SIG-M5 treated with dmso at 0.1 percent for 504 hours (cell line): ENCODE data around the gene KLKB1.
"Not testable (repeated sequence)": the region's sequence is repeated elsewhere in the genome, so short reads cannot be mapped to it uniquely, and the experiment has no call there.

Experiments used
- DNase-seq: peaks from one replicate; lab custom pipeline; 2025; ENCODE audit not compliant: unreplicated experiment; lab: John Stamatoyannopoulos, UW

Gene KLKB1

DNA sequence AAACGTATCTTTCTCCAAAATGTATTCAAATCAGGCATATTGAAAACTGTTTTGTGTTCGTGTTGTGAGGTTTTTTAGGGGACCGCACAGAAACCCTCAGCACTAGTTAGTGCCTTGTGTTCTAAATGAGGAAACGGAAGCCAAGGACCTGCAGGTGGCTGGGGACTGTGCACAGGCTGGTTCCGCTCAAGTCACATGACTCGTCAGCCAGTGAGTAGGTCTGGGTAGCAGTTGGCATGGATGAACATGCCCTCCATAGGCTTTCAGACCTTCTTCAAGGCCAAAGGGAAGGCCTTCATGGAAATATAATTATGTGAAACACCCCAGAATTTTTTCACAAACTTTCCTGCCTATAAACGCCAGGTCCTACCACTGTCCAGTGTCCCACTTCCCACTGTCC is 37.4 kb downstream of the KLKB1 start:
- no peak for DNase-seq

DNA sequence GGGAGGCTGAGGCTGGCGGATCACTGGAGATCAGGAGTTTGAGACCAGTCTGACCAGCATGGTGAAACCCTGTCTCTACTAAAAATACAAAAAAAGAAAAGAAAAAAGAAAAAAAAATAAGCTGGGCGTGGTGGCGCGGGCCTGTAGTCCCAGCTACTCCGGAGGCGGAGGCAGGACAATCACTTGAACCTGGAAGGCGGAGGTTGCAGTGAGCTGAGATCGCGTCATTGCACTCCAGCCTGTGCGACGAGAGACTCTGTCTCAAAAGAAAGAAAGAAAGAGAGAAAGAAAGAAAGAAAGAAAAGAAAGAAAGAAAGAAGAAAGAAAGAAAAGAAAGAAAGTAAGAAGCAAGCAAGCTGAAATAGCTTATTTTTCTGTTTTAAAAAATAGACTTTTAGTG is 37.9 kb downstream of the KLKB1 start:
- not testable (repeated sequence) for DNase-seq

DNA sequence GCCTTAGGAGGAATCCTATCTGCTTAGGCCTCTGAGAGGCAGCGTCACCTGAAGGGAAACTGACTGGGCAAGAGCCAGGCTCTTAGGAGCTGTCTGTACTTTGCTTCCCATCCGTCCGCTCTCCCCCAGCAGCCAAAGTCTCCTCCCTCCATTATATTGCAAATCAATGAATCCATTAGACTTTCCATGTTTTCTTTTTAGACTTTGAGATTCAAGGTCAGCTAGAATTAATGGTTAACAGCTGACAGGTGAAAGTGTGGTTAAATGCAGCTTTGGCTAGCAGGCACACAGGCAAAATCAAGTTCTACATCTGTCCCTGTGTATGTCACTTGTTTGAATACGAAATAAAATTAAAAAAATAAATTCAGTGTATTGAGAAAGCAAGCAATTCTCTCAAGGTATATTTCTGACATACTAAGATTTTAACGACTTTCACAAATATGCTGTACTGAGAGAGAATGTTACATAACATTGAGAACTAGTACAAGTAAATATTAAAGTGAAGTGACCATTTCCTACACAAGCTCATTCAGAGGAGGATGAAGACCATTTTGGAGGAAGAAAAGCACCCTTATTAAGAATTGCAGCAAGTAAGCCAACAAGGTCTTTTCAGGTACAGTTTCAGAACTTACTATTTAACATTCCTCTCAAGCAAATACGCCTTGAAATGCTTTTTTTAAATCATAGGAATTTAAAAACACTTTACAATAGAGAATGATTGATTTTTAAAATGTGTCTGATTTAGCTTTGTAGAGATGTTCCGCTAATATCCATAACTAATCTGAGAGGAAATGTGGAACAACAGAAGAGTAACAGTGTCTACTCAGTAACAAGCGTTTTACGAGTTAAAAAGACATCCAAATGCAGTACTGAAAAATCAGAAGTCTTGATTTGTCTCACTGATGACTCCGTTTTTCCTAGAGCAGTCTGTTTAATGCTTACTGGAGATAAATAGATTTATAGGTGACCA is 38.7 kb downstream of the KLKB1 start, which contains the start of gene F11:
TSS of gene F11 (plus strand) at position 507 of the 970 bp plus-strand sequence. CDS start 948 bp downstream, outside the sequence.
- DNase-seq, result no peak

DNA sequence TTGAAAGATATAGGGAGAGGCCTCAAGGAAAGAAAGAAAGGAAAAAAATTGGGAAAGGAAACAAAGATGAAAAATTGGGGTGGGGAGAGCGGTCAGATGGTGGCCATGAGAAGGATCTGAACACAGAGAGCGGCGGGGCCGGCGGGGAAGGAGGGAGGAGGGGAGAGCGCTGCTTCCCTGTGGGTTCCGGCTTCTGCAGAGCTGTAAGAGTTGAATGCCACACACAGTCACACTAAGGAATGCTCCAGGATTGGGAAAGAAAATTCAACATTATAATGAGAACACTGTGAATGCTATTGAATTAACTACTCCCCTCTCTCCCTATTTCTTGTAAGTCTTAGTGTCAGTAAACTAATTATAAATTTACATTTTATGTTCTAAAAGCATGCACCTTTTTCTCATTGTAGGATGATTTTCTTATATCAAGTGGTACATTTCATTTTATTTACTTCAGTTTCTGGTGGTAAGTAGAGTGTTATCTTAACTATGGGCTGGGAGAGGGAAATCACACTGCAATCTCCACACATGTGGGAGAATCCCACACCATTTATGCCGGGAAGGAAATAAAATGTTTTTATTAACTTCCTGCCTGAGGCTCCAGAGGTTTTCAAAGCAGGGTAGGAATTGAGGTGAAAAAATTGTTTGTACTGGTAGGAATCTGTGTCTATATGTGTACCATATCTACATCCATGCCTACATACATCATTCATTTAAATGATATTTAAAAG is 39.6 kb downstream of the KLKB1 start:
- no peak for DNase-seq

DNA sequence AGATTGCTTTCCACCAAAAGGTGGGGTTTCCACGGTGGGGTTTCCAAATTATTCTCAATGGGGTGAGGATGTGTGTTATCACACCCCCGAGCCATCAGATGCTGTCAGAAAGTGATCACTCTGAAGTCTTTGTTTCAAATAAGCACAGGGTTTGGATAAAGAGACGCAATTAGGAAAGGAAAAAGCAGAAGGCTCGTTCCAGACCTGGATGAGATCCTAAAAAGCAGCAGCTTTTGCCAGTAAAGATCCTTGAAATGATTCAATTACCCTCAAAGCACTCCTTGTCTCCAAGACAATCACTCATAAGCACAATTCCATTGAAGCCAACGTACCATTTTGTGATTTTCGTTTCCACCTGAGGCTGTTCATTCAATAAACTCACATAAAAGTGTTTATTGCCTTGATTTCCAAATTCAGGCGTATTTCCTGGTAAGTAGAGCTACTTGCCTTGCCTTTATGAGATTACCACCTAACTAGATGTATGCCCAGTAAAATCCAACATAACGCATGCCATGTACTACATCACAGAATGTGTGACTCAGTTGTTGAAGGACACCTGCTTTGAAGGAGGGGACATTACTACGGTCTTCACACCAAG is 43.9 kb downstream of the KLKB1 start:
- DNase-seq, result no peak

DNA sequence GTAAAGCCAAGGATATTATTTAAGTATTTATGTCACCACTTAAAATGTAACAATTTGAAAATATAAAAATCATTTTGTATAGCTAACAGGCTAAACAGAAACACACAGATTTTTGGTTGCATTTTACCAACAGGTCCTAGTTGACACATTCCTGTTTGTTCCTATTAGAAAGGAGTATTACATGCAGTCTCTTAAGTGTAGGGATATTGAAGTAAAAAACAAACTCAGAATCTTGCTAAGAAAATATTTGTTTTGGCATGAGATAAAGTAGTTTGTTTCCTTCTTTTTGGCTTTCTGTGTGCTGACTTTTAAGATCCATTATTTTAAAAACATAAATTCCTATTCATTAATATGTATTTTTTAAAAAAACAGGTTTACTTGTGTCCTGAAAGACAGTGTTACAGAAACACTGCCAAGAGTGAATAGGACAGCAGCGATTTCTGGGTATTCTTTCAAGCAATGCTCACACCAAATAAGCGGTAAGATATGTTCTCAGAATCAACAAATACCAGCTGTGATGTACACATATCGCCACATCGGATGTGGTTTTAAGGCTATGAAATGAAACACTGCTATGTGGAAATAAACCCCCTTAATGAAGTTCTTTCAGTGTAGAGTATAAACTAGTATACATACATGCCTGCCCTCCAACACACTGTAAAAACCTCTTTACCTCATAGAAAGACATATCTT is 45.5 kb downstream of the KLKB1 start:
- DNase-seq, result no peak

DNA sequence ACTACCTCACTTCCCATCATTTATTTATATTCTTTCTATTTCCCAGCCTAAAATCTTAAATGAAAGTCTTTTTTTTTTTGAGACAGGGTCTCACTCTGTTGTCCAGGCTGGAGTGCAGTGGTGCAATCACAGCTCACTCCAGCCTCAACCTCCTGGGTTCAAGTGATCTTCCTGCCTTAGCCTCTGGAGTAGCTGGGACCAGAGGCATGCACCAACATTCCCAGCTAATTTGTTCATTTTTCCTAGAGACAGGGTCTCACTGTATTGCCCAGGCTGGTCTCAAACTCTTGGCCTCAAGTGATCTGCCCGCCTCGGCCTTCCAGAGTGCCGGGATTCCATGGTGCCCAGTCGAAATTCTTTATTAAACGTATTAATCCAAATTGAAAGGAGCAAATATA is 46.1 kb downstream of the KLKB1 start:
- not testable (repeated sequence) for DNase-seq

DNA sequence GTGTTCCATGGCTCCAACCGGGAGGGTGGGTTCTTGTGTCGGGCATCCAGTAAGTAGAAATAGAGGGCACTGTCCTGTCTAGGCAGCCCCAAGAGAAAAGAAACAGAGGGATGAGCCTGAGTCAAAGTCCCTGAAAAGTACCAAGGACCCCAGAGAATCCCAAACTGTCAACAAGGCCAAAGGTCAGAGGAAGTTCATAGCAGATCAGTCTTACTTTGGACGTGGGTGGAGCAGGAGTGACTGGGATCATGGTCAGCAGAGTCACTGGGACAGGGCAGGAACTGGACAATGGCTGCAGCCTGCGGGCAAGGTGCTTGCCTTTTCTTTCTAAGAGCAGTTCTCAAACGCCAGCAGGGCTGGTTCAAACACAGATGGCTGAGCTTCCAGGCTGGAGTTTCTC is 56.0 kb downstream of the KLKB1 start:
- no peak for DNase-seq

DNA sequence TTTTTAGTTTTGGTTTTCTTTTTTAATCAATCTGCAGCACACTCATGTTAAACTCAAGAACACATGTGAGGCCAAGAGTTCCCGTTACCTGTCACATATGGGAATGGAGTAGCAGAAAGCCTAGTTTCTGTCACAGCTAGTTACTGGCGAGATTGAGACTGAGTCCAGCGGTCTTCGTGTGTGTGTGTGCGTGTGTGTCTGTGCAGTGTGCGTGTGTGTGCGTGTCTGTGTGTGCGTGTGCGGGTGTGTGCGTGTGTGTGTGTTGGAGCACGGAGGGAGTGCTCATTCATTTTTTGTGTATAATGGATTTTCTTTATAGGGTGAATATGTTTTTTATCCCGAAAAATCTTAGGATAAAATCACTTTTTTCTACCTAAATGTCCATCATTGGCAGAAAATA is 57.8 kb downstream of the KLKB1 start:
- no peak for DNase-seq

DNA sequence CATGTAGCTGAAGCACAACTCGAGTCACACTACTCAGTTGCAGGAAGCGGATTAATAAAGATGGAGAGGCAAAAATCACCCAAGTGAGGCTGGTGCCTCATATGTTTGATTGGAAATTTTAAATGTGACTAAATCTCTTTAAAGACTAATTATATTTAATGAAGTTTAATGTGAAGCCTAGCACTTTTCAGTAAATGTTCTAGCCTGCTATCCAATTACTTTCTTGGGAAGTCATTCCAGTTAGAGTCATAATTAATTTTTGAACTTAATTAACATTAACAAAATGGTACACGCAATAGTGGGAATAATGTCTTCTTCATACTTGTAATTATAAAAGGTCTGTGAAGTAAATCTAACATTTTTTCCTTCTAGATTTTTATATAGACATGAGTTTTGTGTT is 59.3 kb downstream of the KLKB1 start:
- DNase-seq, result no peak

DNA sequence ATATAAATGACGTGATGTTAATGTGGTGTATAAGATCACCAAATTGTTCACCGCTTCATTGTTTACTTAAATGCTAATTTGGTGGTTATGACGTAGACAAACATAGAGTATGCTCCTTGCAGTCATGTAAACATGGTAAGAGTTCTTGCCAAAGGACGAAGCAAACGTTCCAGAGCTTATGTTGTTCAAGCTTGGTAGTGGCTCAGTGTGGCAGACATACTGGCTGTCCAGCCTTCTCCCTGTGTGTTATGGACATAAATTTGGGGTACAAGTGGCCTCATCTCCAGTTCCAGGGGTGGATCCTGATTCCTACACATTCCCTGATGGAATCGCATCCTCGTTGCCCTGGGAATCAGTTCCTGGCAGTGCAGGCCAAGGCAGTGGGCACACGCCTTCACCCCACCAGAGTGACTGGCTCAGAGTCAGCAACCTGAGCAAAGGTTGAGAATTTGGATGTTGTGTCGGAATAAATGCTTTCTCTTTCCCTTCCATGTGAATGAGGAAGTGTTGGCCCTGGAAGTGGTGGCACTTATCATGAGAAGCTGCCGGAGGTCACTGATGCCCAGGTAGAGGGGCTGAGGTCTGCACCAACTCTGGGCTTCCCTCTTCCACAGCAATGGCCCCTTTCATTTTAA is 64.1 kb downstream of the KLKB1 start:
- DNase-seq, result no peak

DNA sequence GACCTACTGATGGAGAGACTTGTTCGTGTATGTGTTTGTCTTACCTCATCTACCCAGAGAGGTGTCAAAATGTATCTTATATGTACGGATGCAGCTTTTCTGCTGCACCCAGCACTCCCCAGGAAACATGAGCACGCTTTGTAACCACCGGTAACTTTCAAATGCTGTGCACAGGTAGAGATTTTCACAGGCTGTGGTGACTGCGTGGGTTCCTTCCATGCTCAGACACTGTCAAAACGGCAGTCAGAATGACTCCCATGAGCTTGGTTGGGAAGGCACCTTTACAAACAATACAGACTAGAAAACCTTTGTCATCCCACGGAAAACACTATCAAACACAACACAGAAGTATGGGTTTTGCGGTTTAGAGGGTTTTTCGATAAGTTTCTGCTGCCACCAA is 66.9 kb downstream of the KLKB1 start:
- no peak for DNase-seq

DNA sequence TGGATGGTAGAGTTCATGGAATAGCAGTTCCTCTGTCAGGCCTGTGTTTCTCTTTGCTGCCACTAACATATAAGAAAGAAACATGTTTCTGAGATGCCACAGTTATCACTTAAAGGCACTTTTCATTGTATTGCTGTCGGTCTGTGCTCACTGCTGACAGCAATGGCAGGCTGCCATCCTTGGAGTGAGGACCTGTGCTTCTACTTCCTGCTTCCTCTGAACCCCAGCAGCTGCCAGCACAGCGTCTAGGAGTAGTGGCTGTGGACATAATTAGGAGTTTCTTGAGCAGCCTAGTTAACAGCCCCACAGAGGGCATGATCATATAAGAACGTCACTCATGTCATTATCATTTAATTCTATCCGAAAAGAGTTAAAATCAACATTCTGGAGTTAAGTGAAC is 69.2 kb downstream of the KLKB1 start:
- no peak for DNase-seq

DNA sequence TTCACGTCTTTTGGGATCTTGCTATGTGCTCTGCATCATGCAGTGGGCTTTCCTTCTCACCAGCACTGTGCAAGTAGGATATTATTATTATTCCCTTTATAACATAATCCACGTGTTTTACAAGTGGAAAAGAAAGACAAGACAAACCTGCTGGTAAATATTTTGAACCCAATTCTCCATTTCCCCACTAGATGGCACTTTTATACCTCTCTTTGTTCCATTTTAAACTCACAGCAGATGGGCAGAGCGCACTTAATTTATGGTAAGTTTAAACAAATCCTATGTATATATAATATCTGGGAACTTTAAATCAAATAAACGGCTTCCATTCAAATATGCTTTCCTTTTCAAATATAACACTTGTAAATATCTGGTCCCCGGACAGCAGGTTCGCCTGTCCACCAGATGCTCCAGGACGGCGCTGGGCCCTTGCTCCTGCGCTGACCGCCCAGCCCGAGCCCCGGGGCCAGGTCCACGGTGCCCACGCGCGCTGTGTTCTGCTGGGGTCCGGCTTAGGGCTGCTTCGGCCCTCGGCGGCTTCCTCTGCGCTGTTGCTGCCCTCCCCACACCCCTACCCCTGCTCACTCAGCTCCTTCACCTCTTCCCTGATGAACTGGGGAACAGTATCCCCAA is 69.8 kb downstream of the KLKB1 start:
- peak; percentile 37 for DNase-seq

DNA sequence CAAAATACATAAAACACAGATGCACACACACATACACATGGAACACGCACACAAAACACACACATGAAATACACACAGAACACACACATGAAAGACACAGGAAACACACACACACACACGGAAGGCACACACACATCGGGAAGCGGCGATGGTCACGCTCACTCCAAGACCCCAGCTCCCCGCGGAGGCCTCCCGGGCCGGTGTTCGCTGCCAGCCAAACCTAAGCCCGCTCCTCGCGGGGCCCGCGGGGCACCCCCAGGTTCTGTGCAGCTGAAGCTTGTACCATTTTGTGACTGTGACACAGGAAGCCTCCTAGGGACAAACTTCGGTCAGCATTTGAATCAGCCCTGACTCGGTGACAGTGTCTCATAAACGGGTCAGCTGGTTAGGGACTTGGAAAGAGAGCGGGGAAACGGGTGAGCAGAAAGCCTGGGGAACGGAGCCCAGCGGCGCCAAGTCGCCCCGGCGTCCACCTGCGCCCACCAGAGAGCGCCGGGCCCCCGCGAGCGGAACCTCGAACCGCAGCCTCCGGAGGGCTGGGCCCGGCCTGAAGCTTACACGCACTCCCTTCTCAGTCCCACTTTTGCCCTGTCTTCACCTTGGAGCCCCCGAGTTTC is 70.8 kb downstream of the KLKB1 start:
- DNase-seq, result no peak

DNA sequence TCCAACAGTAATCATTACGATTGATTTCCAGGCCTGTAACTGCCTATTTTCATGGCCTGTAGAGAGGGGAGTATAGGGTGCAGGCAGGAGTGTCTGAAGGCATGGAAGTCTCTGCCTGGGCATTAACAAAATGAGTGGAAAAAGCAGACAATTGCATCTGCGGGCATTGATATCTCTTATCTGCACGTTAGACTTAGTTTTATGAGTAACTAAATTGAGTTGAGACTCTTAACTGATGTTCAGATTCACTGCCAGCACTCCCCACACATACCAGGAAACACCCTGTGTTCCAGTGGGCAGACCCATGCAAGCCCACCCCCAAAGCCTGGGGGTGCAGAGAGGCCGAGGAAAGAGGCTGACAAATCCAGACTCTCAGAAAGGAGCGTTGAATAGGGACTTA is 72.0 kb downstream of the KLKB1 start:
- no peak for DNase-seq

DNA sequence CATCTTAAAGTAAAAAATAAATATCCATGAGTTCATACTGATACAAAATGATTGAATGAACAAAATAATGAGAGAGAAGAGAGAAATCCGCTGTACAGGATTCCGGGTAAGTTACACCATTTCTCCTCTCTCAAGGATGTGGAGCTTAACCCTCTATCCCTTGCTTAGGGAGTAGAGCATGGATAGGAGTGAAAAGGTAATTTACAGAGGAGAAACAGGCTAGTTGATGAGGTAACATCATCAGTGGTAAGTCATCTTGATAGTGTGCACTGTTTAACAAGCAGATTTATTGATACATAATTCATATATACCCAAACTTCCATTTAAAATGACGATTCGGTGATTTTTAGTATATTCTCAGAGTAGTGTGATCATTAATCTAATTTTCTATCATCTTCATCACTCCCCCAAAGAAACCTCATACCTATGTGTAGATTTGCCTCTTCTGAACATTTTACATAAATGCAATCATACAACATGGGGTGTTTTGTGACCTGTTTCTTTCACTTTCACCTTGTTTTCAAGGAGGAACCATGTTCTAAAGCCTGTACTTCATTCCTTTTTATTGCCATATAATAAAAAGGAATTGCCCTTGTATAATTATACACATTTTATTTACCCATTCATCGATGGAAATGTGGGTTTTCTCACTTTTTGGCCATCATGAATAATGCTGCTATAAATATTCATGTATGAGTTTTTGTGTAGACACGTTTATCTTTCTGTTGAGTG is 73.5 kb downstream of the KLKB1 start:
- DNase-seq, result no peak

DNA sequence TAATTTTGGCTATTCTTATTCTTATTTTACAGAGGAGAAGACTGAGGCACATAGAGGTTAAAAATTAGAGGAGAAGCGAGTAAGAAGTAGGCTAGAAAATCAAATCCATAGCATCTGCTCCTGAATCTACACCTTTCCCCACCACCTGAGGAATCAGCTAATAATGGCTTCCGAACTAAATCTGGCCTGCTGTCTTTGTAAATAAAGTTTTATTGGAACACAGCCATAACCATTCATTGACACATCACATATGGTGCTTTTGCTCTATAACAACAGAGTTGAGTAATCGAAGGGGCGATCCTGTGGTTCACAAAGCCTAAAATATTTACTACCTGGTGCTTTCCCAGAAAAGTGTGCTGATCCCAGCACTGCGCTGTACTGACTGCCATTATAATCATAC is 76.9 kb downstream of the KLKB1 start:
- DNase-seq, result no peak

DNA sequence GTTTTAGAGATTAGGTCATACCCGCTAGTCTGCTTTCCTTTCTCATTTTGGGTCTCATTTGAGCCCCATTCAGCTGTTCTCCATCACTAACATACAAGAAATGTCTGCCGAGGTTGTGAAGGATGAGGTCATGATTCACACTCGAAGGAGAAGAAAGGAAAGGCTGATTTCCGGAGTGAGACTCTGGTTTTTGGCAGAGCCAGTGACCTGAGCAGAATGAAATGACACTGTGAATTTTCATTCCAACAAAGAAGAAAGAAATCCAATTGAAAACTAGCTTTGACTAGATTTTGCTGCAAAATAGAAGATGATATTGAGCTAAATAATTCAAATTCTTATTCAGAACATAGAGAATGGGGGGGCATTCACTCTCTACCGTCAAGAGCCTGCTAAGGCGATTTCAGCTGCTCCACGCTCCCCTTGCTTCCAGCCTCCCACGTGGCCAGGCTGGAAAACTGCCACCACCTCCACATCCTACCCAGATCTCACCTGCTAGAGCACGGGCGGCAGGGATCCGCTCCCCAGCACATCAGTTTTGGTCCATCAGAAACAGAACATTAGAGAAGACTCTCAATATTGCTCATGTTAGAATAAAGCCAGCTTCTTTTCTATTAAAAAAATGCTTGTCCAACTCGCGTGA is 77.7 kb downstream of the KLKB1 start:
- no peak for DNase-seq
